IPS-15b (cell line): Measurements from ENCODE around the gene RNASE8.

Source experiments
- H3K27me3 ChIP-seq: one replicate; pipeline ENCODE4 v1.6.1; 2013; ENCODE audit warnings: low read length; ENCODE audit not compliant: control insufficient read depth, insufficient read depth
- H3K36me3 ChIP-seq: one replicate; pipeline ENCODE4 v1.6.1; 2013; ENCODE audit warnings: low read length; ENCODE audit not compliant: control insufficient read depth, insufficient read depth
- H3K4me1 ChIP-seq: one replicate; pipeline ENCODE4 v1.6.1; 2013; ENCODE audit warnings: mild to moderate bottlenecking, low read length; ENCODE audit not compliant: control insufficient read depth, insufficient read depth
- H3K4me3 ChIP-seq: one replicate; pipeline ENCODE4 v1.5.1; 2013; ENCODE audit warnings: low read depth, low read length
- H3K9ac ChIP-seq: one replicate; pipeline ENCODE4 v1.6.1; 2013; ENCODE audit warnings: low read depth, mild to moderate bottlenecking, low read length
- H3K9me3 ChIP-seq: one replicate; pipeline ENCODE4 v1.6.1; 2013; ENCODE audit warnings: mild to moderate bottlenecking, low read length; ENCODE audit not compliant: control insufficient read depth, insufficient read depth

RNASE8 gene

DNA sequence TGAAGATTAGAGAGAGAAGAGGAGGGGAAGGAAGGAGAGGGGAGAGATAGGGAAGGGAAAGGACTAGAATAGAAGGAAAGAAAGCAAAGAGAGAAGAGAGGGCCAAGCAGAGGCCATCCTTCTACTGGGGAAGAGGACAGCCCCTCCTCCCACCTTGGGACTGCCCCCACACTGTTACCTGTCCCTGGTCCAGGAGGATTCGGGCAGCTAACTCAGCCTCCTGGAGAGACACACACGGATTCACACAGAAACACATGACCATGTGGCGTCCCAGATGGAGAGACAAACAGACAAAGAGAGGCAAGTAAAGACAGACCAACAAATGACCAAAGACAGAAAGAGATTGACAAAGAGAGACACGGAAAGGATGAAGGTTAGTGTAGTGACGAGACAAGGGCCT is 34.9 kb upstream of the RNASE8 start:
- H3K27me3 ChIP-seq: peaks cover 45% of the 10 kb centered on the region
- H3K9me3 ChIP-seq: no peaks in the 10 kb centered on the region
- H3K4me3 ChIP-seq: no peak overlapping the region
- H3K4me1 ChIP-seq: peaks cover 18% of the 10 kb centered on the region
- peaks cover 5% of the 10 kb centered on the region for H3K36me3 ChIP-seq
- H3K9ac ChIP-seq: no peak overlapping the region

DNA sequence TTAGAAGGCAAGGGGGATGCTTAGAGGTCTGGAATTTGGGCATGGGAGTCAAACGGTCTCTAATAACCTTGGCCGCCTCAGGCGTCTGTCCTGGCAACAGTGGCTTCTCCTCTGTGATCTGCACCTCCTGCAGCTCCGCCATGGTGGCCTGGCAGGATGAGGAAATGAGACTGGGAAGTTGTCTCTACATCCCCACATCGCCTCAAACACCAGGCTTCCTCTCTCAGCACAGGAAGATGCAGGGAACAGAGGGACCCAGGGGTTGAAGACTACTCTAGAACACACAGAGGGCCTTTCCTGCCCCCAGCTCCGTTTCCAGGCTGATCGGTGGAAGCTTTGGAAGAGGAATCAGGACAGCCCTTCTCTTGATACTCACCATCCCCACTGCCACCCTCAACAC is 34.4 kb upstream of the RNASE8 start:
- Histone ChIP-seq H3K4me1 (peaks cover 18% of the 10 kb centered on the region), H3K36me3 (peaks cover 5% of the 10 kb centered on the region), H3K9ac (no peak overlapping the region), H3K9me3 (no peaks in the 10 kb centered on the region), H3K27me3 (peaks cover 49% of the 10 kb centered on the region), H3K4me3 (no peak overlapping the region)

DNA sequence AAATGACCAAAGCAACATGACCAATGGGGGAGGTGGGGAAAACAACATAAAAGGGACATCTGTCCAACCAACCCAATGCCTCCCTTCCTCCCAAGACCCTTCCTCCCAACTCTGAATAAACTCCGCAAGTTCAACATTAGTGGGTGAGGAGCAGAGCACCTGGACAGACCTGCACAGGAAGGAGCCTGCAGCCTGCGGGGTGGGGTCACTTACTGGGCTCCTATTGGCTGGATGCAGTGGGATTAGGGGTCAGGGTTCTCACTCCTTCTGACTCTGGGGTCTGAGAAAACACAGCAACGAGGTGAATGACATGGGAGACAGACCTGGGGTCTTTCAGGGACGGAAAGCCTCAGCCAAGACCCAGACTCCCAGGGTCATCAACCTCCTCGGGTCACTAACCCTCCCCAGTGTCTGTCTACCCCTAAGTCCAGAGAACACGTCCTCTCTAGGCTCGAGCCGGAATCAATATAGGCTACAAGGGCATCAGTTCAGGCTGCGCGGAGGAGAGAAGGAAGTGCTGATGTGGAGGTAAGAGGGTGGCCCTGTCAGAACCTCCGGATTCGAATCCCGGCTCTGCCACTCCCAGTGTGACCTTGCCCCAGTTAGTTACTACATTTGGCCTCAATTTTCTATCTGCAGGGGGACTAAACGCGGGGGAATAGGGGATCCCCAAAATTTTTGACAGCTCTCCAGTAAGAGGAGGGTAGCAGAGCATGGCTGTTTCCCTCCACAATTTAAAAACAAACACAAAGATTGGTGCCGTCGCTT is 33.6 kb upstream of the RNASE8 start:
- peak overlapping the region; percentile 63 for H3K4me3 ChIP-seq
- peaks cover 49% of the 10 kb centered on the region for H3K27me3 ChIP-seq
- H3K9ac ChIP-seq: peak overlapping the region; percentile 65
- H3K36me3 ChIP-seq: peaks cover 5% of the 10 kb centered on the region
- peaks cover 18% of the 10 kb centered on the region for H3K4me1 ChIP-seq
- no peaks in the 10 kb centered on the region for H3K9me3 ChIP-seq

DNA sequence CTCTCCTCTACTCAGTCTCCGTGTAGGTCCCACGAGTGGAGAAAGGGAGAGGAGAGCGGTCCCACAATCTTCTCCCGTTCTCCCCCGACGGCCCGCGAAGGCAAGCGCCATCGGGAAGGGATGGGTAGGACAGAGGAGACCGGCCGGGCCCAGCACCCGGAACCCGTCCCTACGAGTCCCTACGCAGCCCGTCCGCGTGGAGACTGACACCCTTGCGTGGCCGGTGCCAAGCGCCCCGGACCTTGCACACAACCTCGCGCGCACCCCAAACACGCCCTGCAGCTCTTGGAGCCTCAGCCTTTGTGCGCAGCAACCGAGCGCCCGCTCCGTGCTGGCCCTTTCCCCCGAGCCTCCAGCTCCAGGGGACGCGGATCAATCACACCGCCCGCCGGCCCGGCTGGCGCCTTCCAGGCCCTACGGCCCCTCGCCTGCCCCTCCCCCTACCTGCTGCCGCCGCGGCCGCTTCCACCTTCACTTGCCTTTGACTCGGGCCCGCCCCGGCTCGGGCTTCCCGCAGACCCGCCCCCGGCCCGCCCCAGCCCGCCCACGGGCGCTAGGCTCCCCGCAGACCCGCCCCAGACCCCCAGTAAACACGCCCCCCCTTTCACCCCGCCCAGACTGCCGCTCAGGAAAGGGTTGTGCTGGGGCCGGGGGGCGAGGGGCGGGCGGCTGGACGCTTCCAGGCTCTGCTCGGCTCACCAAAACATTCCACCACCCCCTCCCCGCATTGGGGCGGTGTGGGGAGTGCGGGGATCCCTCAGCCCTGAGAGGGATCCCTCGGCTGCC is 32.8 kb upstream of the RNASE8 start, which contains the start of gene NDRG2:
Gene NDRG2 (minus strand): TSS at position 477 of the 786 bp plus-strand sequence. CDS start 1,746 bp downstream, outside the sequence.
- Histone ChIP-seq H3K4me3 (peak within 1 kb of the TSS; percentile 72), H3K9ac (peak within 1 kb of the TSS; percentile 65), H3K36me3 (peaks cover 5% of the 10 kb centered on the region), H3K4me1 (peaks cover 18% of the 10 kb centered on the region), H3K27me3 (peaks cover 49% of the 10 kb centered on the region), H3K9me3 (no peaks in the 10 kb centered on the region)

DNA sequence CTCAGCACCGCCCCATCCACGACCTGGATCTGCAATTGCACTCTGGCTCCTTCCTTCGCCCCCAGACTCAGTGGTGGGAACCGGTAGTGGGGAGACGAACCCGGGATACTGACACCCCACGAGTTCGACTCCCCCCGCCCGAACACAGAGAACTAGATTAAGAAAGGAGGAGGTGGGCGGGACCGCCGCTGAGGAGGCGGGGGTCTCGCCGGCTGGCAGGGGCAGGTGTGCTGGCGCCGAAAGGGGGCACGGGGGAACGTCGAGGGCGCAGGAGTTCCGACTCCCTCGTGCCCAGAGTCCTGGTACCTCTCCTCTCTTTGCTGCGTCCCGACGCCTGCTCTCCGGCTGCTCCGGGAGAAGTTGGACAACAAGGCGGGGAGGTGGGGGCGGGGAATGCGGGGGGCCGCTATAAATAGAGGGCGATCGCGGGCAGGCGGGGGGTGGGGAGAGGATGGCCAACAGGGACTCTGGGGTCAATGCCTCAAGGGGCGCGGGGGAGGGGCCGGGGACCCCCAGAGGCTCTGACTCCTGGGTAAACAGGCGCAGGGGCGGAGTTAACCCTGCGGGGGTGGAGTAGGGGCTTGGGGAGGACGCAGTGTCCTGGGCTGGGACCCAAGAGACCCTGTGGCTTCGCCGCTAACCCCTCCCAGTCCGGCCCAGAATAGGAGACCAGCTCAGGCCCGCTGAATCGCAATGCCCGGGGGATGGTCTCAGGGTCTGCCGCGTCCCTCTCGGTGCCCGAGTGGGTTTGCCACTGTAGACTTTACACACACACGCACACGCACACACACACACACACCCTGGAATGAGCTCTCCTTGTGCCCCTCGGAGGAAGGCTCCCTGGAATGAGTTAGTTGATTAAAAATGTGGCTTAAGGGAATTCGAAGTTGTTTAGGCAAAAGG is 32.0 kb upstream of the RNASE8 start:
- no peaks in the 10 kb centered on the region for H3K9me3 ChIP-seq
- H3K36me3 ChIP-seq: peaks cover 5% of the 10 kb centered on the region
- H3K9ac ChIP-seq: peak overlapping the region; percentile 32
- H3K27me3 ChIP-seq: peaks cover 51% of the 10 kb centered on the region
- peak overlapping the region; percentile 72 for H3K4me3 ChIP-seq
- peaks cover 18% of the 10 kb centered on the region for H3K4me1 ChIP-seq

DNA sequence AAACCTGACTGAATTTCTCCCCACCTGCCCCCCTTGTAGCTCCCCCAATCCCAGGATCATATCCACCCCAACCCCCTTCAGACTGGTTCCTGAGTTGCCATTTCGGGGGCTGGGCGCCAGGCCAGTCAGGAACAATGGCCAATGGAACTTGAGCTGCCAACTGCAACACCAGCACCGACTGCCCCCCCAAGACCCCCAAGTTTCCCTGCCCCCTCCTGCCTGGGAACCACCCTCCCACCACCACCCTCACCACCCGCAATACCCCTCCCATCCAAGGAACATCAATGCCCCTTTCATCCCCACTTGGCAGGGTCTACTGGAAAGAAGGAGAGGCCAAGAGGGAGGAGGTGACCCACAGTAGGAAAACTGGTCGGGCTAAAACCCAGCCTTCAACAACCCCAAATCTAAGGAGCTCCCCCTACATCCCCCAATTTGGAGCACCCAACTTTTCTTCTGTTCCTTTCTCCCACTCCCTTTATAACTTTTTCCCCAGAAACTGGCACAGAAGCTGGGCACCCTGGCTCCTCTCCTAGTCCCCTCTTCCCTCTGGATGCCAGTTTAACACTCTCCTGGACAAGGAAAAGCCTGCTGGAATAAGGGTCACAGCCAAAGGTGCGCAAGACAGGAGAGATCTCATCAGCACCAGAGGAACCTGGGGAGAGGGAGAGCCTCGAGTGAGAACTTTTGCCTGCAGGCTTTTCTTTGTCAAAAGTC is 31.2 kb upstream of the RNASE8 start:
- Histone ChIP-seq H3K4me1 (peaks cover 18% of the 10 kb centered on the region), H3K9ac (no peak overlapping the region), H3K4me3 (peak overlapping the region; percentile 57), H3K27me3 (peaks cover 49% of the 10 kb centered on the region), H3K9me3 (no peaks in the 10 kb centered on the region), H3K36me3 (peaks cover 5% of the 10 kb centered on the region)

DNA sequence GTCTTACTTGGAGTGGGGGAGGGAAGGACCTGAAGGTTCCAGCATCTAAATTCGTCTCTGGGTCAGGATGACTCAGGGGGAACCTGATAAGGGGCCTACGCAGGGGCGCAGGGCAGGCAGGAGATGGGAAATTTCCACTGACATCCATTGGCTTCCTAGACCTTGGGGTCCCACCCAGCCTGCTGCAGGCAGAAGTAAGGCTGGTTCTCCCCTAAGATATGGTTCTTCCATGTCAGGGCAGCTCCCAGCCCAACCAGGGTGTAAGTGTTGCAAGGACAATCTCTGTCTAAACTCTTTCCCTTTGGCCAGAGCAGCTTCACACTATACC is 30.7 kb upstream of the RNASE8 start:
- Histone ChIP-seq H3K4me1 (peaks cover 18% of the 10 kb centered on the region), H3K9ac (no peak overlapping the region), H3K9me3 (no peaks in the 10 kb centered on the region), H3K27me3 (peaks cover 43% of the 10 kb centered on the region), H3K4me3 (no peak overlapping the region), H3K36me3 (peaks cover 5% of the 10 kb centered on the region)

DNA sequence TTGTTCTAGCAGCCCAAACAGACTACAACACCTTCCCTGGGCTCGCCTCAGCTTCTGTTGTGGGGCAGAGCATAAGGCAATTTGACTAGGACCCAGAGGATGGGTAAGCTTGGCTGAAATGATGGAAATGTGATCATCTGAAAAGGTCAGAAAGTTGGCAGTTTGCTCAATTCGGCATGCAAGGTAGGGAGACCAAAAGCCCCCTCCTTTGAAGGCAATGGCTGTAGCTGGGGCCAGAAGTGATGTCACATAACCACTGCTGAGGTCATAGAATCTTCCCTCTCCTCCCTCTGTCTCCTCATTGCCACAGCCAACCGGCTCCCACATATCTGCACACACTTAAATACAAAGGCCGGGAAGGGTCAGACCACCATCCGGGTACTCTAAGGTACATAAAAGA is 27.7 kb upstream of the RNASE8 start, which contains the start of gene TPPP2:
Gene TPPP2 (plus strand): TSS at position 301 of the 400 bp plus-strand sequence. CDS start 365 bp downstream, outside the sequence.
- Histone ChIP-seq H3K9me3 (no peaks in the 10 kb centered on the region), H3K4me1 (peaks cover 12% of the 10 kb centered on the region), H3K9ac (no peak within 1 kb of the TSS), H3K4me3 (no peak within 1 kb of the TSS), H3K36me3 (no peaks in the 10 kb centered on the region), H3K27me3 (peaks cover 23% of the 10 kb centered on the region)

DNA sequence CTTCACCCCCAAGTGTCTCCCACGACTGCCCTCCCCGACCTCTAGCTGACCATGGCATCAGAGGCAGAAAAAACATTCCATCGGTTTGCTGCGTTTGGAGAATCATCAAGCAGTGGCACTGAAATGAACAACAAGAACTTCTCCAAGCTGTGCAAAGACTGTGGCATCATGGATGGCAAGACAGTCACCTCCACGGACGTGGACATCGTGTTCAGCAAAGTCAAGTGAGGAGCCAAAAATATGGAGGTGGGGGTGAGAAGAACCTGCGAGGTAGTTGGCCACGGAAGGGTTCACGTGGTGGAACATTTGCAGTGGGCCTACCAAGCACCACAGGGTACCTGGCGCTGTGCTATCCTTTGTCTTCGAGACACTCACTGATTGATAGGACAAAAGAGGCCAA is 27.1 kb upstream of the RNASE8 start:
- Histone ChIP-seq H3K27me3 (peaks cover 23% of the 10 kb centered on the region), H3K4me1 (peaks cover 12% of the 10 kb centered on the region), H3K9ac (no peak overlapping the region), H3K9me3 (no peaks in the 10 kb centered on the region), H3K4me3 (no peak overlapping the region), H3K36me3 (no peaks in the 10 kb centered on the region)

DNA sequence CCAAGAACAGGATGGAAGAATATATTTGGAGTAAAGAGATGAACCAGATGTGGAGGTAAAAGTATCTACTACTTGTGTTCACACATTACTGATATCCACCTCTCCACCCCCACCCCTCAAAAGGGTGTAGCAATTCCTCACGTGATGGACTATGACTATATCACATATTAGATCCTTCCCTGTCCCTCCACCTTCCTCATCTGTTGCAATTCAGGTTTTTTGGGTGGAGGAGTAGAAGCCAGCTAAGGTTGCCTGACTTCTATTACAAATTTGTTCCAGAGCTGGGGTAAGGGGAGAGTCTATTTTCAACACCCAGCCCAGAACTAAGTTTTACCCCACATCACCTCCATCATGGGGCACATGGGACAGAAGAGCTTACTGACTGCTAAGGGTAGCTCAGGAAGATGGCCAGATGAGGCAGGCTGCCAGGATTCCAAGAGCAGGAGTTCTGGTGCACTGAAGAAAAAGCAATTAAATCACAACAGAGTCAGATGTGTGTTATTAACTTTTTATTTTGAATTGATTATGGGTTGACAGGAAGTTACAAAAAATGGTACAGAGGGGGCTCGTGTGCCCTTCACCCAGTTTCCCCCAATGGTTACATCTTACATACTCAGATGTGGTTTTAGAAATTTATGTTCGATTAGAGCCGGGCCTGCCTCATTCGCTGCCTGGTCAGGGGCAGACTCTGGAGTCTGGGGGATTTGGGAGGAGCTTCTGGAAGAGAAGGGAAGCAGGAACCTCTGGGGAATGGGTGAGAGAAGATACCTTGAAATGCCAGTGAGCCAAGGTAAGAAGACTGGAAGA is 25.1 kb upstream of the RNASE8 start:
- no peaks in the 10 kb centered on the region for H3K36me3 ChIP-seq
- H3K9me3 ChIP-seq: no peaks in the 10 kb centered on the region
- H3K27me3 ChIP-seq: peaks cover 15% of the 10 kb centered on the region
- H3K9ac ChIP-seq: no peak overlapping the region
- H3K4me3 ChIP-seq: no peak overlapping the region
- peaks cover under 1% of the 10 kb centered on the region for H3K4me1 ChIP-seq
